ENCODE results near the gene PEPD.

Gene PEPD

DNA sequence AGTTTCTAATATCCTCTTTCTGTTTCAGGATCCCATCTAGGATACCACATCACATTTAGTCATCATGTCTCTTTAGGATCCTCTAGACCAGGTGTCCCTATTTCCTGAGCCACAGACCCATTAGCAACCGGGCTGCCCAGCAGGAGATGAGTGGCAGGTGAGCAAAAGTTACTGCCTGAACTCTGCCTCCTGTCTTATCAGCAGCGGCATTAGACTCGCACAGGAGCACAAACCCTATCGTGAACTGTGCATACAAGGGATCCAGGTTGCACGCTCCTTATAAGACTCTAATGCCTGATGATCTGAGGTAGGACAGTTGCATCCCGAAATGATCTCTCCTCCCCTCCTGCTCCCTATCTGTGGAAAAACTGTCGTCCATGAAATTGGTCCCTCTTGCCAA is 155.9 kb downstream of the PEPD start:
- DNase-seq, result no peak
- Histone ChIP-seq H3K9me3 (ENCODE audit: control extremely low read depth in 1 of 5, control insufficient read depth in 4 of 5, insufficient read depth in 2 of 5, low read depth in 1 of 5, low read length in 4 of 5) (no peaks in the 10 kb centered on the region), H3K4me1 (ENCODE audit: control extremely low read depth in 1 of 4, control insufficient read depth in 4 of 4, insufficient read depth in 4 of 4, low read length in 3 of 4) (no peaks in the 10 kb centered on the region), H3K27me3 (replicated peaks in 2 of 5; ENCODE audit: control insufficient read depth in 4 of 5, insufficient read depth in 5 of 5, low read length in 4 of 5) (no peaks in the 10 kb centered on the region), H3K4me3 (ENCODE audit: control insufficient read depth in 1 of 7, extremely low read depth in 1 of 7, insufficient read depth in 4 of 7, low read depth in 2 of 7, low read length in 6 of 7) (no peak overlapping the region), H3K36me3 (ENCODE audit: control insufficient read depth in 4 of 4, insufficient read depth in 4 of 4, low read length in 3 of 4) (no peaks in the 10 kb centered on the region), H3K27ac (ENCODE audit: insufficient read depth in 1 of 2, low read depth in 1 of 2, low read length in 2 of 2, poor library complexity in 1 of 2, severe bottlenecking in 2 of 2) (no peak overlapping the region)
- CTCF ChIA-PET, result no interaction called here
- POLR2A ChIA-PET, result no interaction called here
- 97% methylated on average over 7 of the region's 7 CpGs for WGBS (ENCODE audit: insufficient coverage)

DNA sequence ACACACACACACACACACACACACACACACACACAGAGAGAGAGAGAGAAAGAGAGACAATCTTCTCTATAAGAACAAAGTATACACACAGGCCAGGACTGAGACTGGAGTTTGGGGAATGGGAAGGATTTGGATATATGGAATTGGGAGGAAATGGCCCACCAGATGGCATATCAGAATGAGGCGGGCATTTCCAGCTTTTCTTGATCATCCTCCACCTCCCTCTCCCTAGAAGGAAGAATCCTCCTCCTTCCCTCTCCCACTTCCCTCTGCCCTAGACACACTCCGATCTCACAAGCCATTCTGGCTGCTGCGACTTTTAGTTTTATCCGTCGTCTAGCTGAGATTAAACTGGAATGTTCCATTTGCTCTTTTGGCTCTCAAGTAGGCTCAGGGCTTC is 158.1 kb downstream of the PEPD start:
- no peaks in the 10 kb centered on the region for H3K4me1 ChIP-seq (ENCODE audit: control extremely low read depth in 1 of 4, control insufficient read depth in 4 of 4, insufficient read depth in 4 of 4, low read length in 3 of 4)
- no peaks in the 10 kb centered on the region for H3K27me3 ChIP-seq (replicated peaks in 2 of 5; ENCODE audit: control insufficient read depth in 4 of 5, insufficient read depth in 5 of 5, low read length in 4 of 5)
- no peaks in the 10 kb centered on the region for H3K9me3 ChIP-seq (ENCODE audit: control extremely low read depth in 1 of 5, control insufficient read depth in 4 of 5, insufficient read depth in 2 of 5, low read depth in 1 of 5, low read length in 4 of 5)
- ChIA-PET POLR2A (interaction anchor here (0.6 to 1.2 kb wide), 2 partner anchors 22 to 52 kb away, joined by 3 to 4 read pairs; no protein-coding TSS in a partner anchor), CTCF (no interaction called here)
- WGBS (ENCODE audit: insufficient coverage), result 96% methylated on average over 5 of the region's 5 CpGs
- no peaks in the 10 kb centered on the region for H3K36me3 ChIP-seq (ENCODE audit: control insufficient read depth in 4 of 4, insufficient read depth in 4 of 4, low read length in 3 of 4)
- H3K4me3 ChIP-seq (ENCODE audit: control insufficient read depth in 1 of 7, extremely low read depth in 1 of 7, insufficient read depth in 4 of 7, low read depth in 2 of 7, low read length in 6 of 7), result no peak overlapping the region
- no peak for DNase-seq
- H3K27ac ChIP-seq (ENCODE audit: insufficient read depth in 1 of 2, low read depth in 1 of 2, low read length in 2 of 2, poor library complexity in 1 of 2, severe bottlenecking in 2 of 2), result no peak overlapping the region

DNA sequence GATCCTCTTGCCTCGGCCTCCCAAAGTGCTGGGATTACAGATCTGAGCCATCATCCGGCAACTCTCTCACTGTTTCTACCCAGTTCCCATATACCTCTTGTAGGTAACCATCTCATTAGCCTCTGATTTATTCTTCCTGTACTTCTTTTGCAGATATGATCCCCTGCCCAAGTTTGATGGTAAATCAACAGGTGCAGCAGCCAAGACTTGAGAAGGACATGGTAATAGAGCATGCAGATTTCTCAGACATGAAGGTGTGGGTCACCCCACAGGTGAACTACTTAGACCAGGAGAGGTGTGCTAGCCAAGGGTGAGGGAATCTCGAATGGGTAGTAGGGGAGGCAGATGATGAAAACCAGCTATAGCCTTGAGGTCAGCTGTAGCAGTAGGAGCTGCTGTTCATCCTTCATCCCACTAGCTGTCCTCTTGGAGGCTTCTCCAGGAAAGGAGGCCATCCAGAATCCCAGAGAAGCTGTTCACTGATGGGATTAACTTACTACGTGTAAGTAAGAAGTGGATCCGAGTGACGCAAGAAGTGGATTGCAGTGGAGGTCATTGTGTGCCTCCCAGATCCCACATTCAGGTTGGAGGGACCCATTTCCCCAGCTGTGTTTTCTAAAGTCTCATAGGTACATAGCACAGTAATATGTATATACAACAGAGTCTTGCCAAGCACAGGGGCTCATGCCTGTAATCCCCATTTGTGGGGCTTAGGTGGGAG is 158.9 kb downstream of the PEPD start:
- H3K4me3 ChIP-seq (ENCODE audit: control insufficient read depth in 1 of 7, extremely low read depth in 1 of 7, insufficient read depth in 4 of 7, low read depth in 2 of 7, low read length in 6 of 7), result no peak overlapping the region
- POLR2A ChIA-PET, result no interaction called here
- no peak overlapping the region for H3K27ac ChIP-seq (ENCODE audit: insufficient read depth in 1 of 2, low read depth in 1 of 2, low read length in 2 of 2, poor library complexity in 1 of 2, severe bottlenecking in 2 of 2)
- DNase-seq, result no peak
- WGBS (ENCODE audit: insufficient coverage), result 89% methylated on average over 6 of the region's 6 CpGs
- H3K9me3 ChIP-seq (ENCODE audit: control extremely low read depth in 1 of 5, control insufficient read depth in 4 of 5, insufficient read depth in 2 of 5, low read depth in 1 of 5, low read length in 4 of 5), result no peaks in the 10 kb centered on the region
- CTCF ChIA-PET, result interaction anchor here (0.9 kb wide), 1 partner anchor 885 kb away, joined by 3 read pairs; no protein-coding TSS in a partner anchor
- H3K4me1 ChIP-seq (ENCODE audit: control extremely low read depth in 1 of 4, control insufficient read depth in 4 of 4, insufficient read depth in 4 of 4, low read length in 3 of 4), result no peaks in the 10 kb centered on the region
- no peaks in the 10 kb centered on the region for H3K27me3 ChIP-seq (replicated peaks in 2 of 5; ENCODE audit: control insufficient read depth in 4 of 5, insufficient read depth in 5 of 5, low read length in 4 of 5)
- no peaks in the 10 kb centered on the region for H3K36me3 ChIP-seq (ENCODE audit: control insufficient read depth in 4 of 4, insufficient read depth in 4 of 4, low read length in 3 of 4)

DNA sequence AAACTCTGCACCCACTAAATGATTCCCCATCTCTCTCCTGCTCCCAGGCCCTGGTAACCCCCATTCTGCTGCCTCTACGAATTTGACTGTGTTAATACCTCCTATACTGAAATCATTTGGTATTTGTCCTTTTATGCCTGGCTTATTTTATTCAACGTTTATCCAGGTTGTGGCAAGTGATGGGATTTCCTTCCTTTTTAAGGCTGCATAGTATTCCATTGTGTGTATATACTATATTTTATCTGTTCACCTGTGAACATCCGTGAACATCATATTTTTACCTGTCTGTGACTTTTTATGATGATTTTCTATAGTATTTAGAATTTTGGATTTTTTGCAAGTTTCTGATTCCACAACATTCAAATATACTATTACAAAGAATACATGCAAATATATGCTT is 162.0 kb downstream of the PEPD start:
- no peak for DNase-seq
- Histone ChIP-seq H3K27me3 (replicated peaks in 2 of 5; ENCODE audit: control insufficient read depth in 4 of 5, insufficient read depth in 5 of 5, low read length in 4 of 5) (no peaks in the 10 kb centered on the region), H3K4me1 (ENCODE audit: control extremely low read depth in 1 of 4, control insufficient read depth in 4 of 4, insufficient read depth in 4 of 4, low read length in 3 of 4) (no peaks in the 10 kb centered on the region), H3K27ac (ENCODE audit: insufficient read depth in 1 of 2, low read depth in 1 of 2, low read length in 2 of 2, poor library complexity in 1 of 2, severe bottlenecking in 2 of 2) (no peak overlapping the region), H3K4me3 (ENCODE audit: control insufficient read depth in 1 of 7, extremely low read depth in 1 of 7, insufficient read depth in 4 of 7, low read depth in 2 of 7, low read length in 6 of 7) (no peak overlapping the region), H3K9me3 (ENCODE audit: control extremely low read depth in 1 of 5, control insufficient read depth in 4 of 5, insufficient read depth in 2 of 5, low read depth in 1 of 5, low read length in 4 of 5) (peaks cover 0 to 8% (median 5%) of the 10 kb centered on the region in 5 experiments), H3K36me3 (ENCODE audit: control insufficient read depth in 4 of 4, insufficient read depth in 4 of 4, low read length in 3 of 4) (no peaks in the 10 kb centered on the region)
- WGBS (ENCODE audit: insufficient coverage), result 89% methylated on average over 1 of the region's 3 CpGs
- ChIA-PET CTCF (interaction anchor here (1.0 to 1.1 kb wide), 2 partner anchors 18 to 118 kb away, joined by 3 to 6 read pairs; no protein-coding TSS in a partner anchor), POLR2A (interaction anchor here (0.6 kb wide), 1 partner anchor 40 kb away, joined by 6 read pairs; no protein-coding TSS in a partner anchor)

DNA sequence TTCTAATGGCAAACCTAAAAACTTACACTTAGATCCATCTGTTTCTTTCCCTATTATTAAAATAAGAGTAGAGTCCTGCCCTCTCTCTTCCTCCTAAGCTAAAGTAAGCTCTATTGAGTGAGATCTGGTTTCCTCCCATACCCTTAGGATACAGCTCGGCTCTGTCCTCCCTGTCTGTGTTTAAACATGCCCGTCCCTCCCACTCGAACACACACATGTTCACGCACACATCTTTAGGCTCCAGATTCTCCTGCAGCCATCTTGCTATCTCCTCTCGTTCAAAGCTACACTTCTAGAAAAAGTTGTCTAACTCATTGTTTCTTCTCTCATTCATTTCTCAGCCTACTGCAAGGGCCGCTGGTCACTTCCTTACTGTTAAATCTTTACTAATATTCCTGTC is 163.2 kb downstream of the PEPD start:
- CTCF ChIA-PET, result interaction anchor here (1.0 to 1.4 kb wide), 3 partner anchors 10 to 21 kb away, joined by 3 to 4 read pairs (median 3); no protein-coding TSS in a partner anchor
- POLR2A ChIA-PET, result no interaction called here
- no peaks in the 10 kb centered on the region for H3K36me3 ChIP-seq (ENCODE audit: control insufficient read depth in 4 of 4, insufficient read depth in 4 of 4, low read length in 3 of 4)
- no peak overlapping the region for H3K4me3 ChIP-seq (ENCODE audit: control insufficient read depth in 1 of 7, extremely low read depth in 1 of 7, insufficient read depth in 4 of 7, low read depth in 2 of 7, low read length in 6 of 7)
- WGBS (ENCODE audit: insufficient coverage), result 96% methylated on average over 6 of the region's 6 CpGs
- no peak for DNase-seq
- no peaks in the 10 kb centered on the region for H3K27me3 ChIP-seq (replicated peaks in 2 of 5; ENCODE audit: control insufficient read depth in 4 of 5, insufficient read depth in 5 of 5, low read length in 4 of 5)
- H3K9me3 ChIP-seq (ENCODE audit: control extremely low read depth in 1 of 5, control insufficient read depth in 4 of 5, insufficient read depth in 2 of 5, low read depth in 1 of 5, low read length in 4 of 5), result peaks cover 0 to 8% (median 5%) of the 10 kb centered on the region in 5 experiments
- no peaks in the 10 kb centered on the region for H3K4me1 ChIP-seq (ENCODE audit: control extremely low read depth in 1 of 4, control insufficient read depth in 4 of 4, insufficient read depth in 4 of 4, low read length in 3 of 4)
- no peak overlapping the region for H3K27ac ChIP-seq (ENCODE audit: insufficient read depth in 1 of 2, low read depth in 1 of 2, low read length in 2 of 2, poor library complexity in 1 of 2, severe bottlenecking in 2 of 2)

DNA sequence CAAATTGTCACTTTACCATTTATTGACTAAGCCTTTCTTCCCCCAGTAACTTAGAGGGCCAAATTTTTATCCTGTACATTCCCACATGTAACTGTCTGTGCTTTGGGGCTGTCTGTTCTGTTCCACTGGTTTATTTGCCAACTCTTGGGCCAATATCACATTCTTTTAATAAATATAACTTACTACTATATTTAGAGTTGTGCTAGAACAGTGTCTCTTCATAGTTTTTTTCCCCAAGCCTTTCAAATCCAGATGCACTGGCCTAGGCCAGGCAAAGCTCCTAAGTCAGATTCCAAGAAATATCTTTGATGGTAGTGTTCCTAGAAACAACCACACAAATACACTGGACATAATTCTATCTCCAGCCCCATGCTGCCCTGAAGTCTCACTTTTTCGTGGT is 164.0 kb downstream of the PEPD start:
- 100% methylated on average over 1 of the region's 1 CpG for WGBS (ENCODE audit: insufficient coverage)
- Histone ChIP-seq H3K4me3 (ENCODE audit: control insufficient read depth in 1 of 7, extremely low read depth in 1 of 7, insufficient read depth in 4 of 7, low read depth in 2 of 7, low read length in 6 of 7) (no peak overlapping the region), H3K36me3 (ENCODE audit: control insufficient read depth in 4 of 4, insufficient read depth in 4 of 4, low read length in 3 of 4) (no peaks in the 10 kb centered on the region), H3K4me1 (ENCODE audit: control extremely low read depth in 1 of 4, control insufficient read depth in 4 of 4, insufficient read depth in 4 of 4, low read length in 3 of 4) (no peaks in the 10 kb centered on the region), H3K27ac (ENCODE audit: insufficient read depth in 1 of 2, low read depth in 1 of 2, low read length in 2 of 2, poor library complexity in 1 of 2, severe bottlenecking in 2 of 2) (no peak overlapping the region), H3K27me3 (replicated peaks in 2 of 5; ENCODE audit: control insufficient read depth in 4 of 5, insufficient read depth in 5 of 5, low read length in 4 of 5) (no peaks in the 10 kb centered on the region), H3K9me3 (ENCODE audit: control extremely low read depth in 1 of 5, control insufficient read depth in 4 of 5, insufficient read depth in 2 of 5, low read depth in 1 of 5, low read length in 4 of 5) (peaks cover 0 to 8% (median 5%) of the 10 kb centered on the region in 5 experiments)
- DNase-seq, result no peak
- ChIA-PET POLR2A (no interaction called here), CTCF (interaction anchor here (1.0 to 1.4 kb wide), 2 partner anchors 20 to 22 kb away, joined by 3 read pairs; no protein-coding TSS in a partner anchor)

DNA sequence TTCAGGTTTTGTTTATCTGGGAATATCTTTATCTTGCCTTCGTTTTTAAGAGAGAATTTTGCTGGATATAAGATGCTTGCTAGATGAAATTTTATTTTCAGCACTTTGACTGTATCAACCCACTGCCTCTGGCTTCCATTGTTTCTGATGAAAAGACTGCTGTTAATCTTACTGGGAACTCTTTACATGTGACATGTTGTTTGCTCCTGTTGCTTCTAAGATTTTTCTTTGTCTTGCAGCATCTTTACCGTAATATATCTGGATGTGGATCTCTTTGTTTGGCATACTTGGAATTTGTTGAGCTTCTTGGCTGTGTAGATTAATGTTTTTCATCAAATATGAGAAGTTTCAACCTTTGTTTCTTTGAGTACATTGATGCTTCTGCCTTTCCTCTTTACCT is 166.1 kb downstream of the PEPD start:
- Histone ChIP-seq H3K9me3 (ENCODE audit: control extremely low read depth in 1 of 5, control insufficient read depth in 4 of 5, insufficient read depth in 2 of 5, low read depth in 1 of 5, low read length in 4 of 5) (peaks cover 0 to 8% (median 5%) of the 10 kb centered on the region in 5 experiments), H3K27ac (ENCODE audit: insufficient read depth in 1 of 2, low read depth in 1 of 2, low read length in 2 of 2, poor library complexity in 1 of 2, severe bottlenecking in 2 of 2) (no peak overlapping the region), H3K4me1 (ENCODE audit: control extremely low read depth in 1 of 4, control insufficient read depth in 4 of 4, insufficient read depth in 4 of 4, low read length in 3 of 4) (no peaks in the 10 kb centered on the region), H3K27me3 (replicated peaks in 2 of 5; ENCODE audit: control insufficient read depth in 4 of 5, insufficient read depth in 5 of 5, low read length in 4 of 5) (peaks cover 0 to 3% (median 0%) of the 10 kb centered on the region in 5 experiments), H3K36me3 (ENCODE audit: control insufficient read depth in 4 of 4, insufficient read depth in 4 of 4, low read length in 3 of 4) (no peaks in the 10 kb centered on the region), H3K4me3 (ENCODE audit: control insufficient read depth in 1 of 7, extremely low read depth in 1 of 7, insufficient read depth in 4 of 7, low read depth in 2 of 7, low read length in 6 of 7) (no peak overlapping the region)
- POLR2A ChIA-PET, result no interaction called here
- 100% methylated on average over 1 of the region's 2 CpGs for WGBS (ENCODE audit: insufficient coverage)
- DNase-seq, result no peak
- CTCF ChIA-PET, result no interaction called here

Measured in common myeloid progenitor, CD34-positive (primary cell).